HT-29 (cell line): ENCODE measurements around the gene WTAP. TPM values are rescaled to one million over a fixed set of nuclear protein-coding genes. Genes with fewer than 3 reads are reported as not detected.
"Not testable (repeated sequence)": the region's sequence is repeated elsewhere in the genome, so short reads cannot be mapped to it uniquely, and the experiment has no call there.

ENCODE experiments used
- DNase-seq: peaks from one replicate; pipeline ENCODE4 v3.0.0-alpha.2; 2015; ENCODE audit warnings: low spot score
- total RNA-seq: library from RNA; depleted of rRNA; stranded (reverse); fragments of >200 nt; shearing (Covaris generic); gene quantifications from 2 replicates; pipeline ENCODE4 v1.2.3, GENCODE V29; 2014

Gene WTAP
- total RNA-seq, 1 experiment from 2014 or later: 61.5 TPM

DNA sequence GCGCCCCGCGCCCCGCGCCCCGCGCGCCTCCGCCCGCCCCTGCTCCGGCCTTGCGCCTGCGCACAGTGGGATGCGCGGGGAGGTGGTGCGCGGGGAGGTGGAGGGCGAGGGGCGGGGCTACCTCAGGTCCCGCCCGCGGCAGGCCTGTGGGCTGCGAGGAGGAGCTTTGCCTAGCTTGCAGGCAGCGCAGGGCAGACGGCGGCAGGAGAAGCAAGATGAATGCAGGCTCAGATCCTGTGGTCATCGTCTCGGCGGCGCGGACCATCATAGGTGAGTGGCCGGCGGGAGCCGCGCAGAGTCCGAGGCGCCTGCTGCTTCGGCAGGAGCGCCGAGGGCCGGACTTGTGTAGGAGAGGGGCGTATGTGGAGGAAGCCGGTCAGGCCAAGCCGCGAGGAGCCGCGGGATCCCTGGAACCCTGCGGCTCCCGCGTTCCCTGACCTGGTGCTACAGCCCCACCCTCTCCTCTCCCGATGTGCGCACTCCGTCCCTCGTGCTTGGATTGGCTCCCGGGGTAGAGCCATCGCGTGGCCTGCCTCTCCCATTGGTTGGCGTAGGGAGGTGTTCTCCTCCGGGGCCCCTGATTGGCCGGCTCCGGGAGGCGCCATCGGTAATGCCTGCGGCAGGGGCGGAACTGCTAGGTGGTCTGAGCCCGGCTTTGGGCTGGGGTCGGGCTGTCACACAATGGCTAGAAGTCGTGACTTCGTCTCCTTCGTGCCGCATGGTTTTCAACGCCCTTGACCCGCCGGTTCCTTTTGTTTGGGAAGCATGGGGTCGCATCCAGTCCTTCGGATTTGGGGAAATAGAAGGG, 34.8 kb downstream of the WTAP start, which contains the start of gene ACAT2:
TSS of gene ACAT2 (plus strand) at position 173 of the 808 bp plus-strand sequence. CDS start at position 216, 43 bp downstream.
- DNase-seq: peak; percentile 92

DNA sequence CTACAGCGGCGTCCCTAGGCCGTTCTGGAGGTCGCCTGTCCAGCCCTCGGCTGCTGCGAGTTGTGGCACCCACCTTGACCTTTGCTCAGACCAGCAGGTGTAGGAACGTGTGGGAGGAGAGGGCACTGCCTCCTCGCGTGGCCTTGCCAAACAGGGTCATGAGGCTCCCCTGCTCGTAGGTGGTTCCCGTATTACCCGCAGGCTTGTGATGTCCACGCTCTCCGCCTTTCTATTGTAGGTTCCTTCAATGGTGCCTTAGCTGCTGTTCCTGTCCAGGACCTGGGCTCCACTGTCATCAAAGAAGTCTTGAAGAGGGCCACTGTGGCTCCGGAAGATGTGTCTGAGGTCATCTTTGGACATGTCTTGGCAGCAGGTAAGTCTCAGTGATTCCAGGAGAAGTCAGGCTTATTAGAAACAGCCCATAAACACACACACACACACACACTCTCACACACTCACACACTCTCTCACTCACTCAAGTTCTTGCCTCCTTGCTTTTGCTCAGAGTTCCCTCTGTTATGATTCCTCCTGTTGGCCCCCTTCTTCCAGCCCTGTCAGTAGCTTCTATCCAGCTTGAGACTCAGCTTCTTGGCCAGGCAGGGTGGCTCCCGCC, 35.5 kb downstream of the WTAP start:
- DNase-seq: peak; percentile 28

DNA sequence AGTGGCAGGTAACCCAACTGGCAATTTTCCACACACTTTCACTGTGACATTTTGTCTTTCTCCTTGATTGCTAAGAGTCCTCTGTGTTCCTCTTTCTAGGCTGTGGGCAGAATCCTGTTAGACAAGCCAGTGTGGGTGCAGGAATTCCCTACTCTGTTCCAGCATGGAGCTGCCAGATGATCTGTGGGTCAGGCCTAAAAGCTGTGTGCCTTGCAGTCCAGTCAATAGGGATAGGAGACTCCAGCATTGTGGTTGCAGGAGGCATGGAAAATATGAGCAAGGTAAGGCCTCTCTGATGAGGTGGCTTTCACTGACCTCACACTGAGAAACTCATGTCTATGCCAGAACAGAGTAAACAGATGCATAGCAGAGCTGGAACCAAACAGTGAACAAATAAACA, 39.6 kb downstream of the WTAP start:
- DNase-seq: no peak

DNA sequence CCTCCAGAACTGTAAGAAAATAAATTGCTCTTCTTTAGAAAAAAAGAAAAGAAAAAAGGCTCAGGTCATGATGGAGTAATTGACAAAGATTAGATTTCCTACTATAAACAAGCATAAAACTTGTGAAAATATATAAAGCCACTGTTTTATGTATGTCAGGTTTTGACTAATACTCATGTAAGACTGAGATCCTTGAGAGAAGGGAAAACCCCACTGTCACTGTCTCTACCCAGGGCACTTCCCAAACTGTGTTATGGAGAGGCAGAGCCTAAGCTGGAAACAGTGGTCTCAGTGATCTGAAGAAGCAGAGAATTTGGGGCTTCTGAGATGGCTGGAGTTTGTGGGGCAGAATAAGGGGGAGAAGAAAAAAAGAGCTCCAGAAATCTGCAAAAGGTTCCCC, 42.2 kb downstream of the WTAP start:
- DNase-seq: no peak

DNA sequence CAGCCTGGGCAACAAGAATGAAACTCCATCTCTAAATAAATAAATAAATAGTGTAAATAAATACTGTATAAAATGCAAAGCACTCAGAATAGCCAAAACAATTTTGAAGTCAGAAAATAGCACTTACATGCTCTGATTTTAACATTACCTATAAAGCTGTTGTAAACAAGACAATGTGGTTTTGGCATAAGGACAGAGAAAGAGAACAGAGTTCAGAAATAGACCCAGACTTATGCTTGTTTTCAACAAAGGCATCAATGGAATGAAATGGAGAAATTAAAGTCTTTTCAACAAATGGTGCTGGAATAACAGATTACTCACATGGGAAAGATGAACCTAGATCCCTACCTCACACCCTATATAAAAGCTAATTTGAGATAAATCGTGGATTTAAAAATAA, 44.9 kb downstream of the WTAP start:
- DNase-seq: no peak

DNA sequence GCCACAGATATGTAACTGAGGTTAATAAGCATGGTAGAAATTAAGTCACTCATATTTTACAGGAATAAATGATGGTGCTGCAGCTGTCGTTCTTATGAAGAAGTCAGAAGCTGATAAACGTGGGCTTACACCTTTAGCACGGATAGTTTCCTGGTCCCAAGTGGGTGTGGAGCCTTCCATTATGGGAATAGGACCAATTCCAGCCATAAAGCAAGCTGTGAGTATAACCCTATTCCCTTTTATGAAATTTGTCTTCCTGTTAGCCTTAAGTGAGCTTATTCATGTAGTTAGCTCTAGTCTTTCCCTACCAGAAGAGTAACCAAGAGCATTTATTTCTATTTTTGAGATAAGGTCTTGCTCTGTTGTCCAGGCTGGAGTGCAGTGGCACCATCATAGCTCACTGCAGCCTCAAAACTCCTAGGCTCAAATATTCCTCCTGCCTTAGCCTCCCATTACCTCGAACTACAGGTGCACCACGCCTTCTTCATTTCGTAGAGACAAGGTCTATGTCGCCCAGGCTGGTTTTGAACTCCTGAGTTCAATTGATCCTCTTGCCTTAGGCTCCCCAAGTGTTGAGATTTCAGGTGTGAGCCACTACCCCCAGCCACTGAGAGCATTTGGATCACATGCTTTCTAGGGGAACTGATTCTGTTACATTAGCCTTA, 50.1 kb downstream of the WTAP start:
- DNase-seq: no peak

DNA sequence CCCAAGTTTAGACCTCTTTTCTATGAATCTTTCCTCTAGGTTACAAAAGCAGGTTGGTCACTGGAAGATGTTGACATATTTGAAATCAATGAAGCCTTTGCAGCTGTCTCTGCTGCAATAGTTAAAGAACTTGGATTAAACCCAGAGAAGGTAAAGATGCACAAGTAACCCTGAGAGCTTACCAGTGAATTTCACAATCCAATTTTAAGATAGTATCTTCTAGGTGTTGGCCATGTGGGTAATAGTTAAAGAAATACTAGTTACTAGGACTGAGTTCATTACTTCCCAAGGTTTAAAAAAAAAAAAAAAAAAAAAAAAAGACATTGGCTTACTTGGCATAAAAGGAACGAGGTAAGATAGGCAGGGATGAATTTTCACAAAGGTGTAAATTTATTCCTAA, 50.8 kb downstream of the WTAP start:
- no peak for DNase-seq

DNA sequence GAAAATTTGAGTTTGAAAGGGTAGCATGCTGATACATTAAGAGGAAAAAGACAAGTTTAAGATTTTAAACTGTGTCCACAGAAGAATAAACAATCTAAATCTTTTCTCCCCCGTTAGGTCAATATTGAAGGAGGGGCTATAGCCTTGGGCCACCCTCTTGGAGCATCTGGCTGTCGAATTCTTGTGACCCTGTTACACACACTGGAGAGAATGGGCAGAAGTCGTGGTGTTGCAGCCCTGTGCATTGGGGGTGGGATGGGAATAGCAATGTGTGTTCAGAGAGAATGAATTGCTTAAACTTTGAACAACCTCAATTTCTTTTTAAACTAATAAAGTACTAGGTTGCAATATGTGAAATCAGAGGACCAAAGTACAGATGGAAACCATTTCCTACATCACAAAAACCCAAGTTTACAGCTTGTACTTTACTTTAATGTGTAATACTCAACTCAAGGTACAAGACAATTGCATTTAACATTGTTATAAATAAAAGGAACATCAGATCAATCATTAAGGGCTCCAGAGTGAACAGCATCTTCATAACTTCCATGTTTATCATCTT, 51.3 kb downstream of the WTAP start:
- no peak for DNase-seq

DNA sequence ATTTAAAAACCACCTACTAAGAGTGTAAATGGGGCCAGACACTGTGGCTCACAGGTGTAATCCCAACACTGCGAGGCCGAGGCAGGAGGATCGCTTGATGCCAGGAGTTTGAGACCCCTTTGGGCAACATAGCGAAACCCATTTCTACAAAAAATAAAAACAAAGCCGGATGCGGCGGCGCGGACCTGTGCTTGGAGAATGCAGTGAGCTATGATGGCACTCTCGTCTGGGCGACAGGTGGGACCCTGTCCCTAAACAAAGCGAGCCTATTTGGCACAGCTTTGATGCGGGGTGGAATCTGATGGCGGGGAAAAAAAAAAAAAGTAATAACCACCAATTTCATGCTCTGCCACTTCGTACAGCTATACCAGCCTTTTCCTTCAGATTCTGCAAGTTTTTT, 61.0 kb downstream of the WTAP start:
- peak; percentile 7 for DNase-seq

DNA sequence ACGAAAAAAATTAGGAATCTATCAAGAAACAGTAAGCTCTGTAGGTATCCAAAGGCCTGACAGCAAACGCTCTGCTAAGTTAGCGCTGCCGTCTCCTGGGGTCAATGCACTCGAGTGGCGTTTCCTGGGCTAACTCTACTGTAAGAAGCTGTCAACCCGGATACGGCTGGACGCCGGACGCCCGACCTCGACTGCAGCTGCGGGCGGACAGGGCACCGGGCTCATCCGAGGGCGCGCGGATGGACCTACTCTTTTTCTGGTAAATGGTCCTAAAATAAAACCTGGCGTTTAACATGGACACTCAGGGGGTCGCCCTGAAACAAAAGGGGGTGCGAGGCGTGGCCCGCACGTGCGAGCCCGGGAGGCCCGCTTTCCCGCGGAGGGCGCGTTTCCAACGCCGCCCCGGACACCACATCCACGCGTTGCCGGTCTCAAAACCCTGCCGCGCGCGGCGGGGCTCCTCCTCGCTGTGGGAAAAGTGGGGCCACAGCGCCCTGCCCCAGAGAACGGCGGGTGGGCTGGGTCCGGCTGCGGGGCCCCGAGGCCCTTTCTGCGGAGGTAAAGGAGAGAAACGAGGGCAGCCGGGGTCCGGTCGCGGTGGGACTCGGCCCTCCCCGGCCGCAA, 61.6 kb downstream of the WTAP start:
- peak; percentile 41 for DNase-seq

DNA sequence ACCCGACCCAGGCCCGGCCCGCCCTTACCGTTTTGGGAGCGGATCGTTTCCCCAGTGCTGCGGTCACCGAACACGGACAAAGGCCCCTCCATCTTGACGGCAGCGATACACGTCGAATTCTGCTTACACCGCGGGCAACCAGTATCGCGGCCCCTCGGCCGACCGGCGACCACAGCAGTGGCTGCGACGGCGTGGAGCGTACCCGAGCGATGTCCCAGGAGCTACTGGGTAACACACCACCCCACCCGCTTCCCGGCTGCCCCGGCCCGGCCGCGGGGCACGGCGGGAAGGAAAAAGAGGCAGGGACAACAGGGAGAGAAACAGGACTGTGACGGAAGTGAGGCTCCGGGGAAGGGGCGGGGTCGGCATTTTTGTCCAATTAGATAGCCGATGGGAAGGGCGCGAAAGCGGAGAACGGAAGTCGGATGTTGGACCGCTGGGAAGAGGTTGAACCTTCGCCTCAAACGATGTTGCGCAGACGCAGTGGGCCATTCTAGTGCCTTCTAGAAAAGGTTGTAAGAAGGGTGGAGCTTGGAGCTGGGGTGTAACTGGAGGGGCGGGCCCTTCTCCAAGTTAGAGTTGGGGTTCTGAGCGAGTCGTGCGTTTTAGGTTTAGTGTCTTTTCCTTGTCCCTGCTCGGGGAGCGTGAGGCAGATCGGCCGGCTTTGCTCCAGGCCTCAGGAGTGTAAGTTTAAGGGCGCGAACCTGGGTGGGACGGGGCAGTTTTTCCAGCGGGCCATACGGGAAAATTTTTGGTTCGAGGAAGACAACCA, 62.3 kb downstream of the WTAP start, which contains the start of gene TCP1:
TSS of gene TCP1 (minus strand) at position 226 of the 772 bp plus-strand sequence. CDS start at position 92, 134 bp downstream.
- DNase-seq: peak; percentile 99

DNA sequence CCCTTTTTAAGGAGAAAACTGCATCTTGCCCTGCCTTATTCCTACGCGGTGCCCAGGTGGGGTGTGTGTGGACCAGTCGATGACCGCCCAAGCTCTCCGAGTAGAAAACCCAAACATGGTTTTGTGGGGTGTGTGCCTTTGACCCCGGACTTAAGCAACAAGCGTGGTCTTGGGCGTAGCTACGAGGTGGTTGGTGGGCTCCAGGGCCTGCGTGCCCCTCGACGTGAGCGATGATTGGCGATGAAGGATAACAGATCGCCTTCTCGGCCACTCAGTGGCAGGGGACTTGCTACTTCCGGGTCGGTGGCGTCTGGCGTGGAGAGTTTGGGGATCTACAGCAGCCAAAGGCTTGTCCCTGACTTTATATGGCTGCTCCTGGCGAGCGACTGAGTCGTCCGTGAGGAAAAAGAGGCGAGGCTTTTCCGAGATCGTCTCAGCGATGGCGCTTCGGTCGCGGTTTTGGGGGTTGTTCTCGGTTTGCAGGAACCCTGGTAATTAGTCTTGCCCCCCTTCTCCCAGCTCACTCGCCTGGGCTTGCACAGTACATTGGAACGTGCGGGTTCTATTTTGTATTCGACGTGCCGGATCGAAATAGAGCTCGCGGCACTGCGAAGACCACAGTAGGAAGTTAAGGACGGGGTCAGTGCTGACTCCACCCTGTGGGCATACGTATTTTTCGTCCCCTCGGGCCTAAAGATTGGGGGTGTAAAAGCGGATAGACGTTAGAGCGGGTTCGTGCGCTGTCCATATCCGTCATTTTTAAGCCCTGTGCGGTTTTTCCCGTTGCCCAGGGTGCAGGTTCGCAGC, 63.0 kb downstream of the WTAP start, which contains the start of gene MRPL18:
TSS of gene MRPL18 (plus strand) at position 319 of the 807 bp plus-strand sequence. CDS start at position 440, 121 bp downstream.
- DNase-seq: peak; percentile 89

DNA sequence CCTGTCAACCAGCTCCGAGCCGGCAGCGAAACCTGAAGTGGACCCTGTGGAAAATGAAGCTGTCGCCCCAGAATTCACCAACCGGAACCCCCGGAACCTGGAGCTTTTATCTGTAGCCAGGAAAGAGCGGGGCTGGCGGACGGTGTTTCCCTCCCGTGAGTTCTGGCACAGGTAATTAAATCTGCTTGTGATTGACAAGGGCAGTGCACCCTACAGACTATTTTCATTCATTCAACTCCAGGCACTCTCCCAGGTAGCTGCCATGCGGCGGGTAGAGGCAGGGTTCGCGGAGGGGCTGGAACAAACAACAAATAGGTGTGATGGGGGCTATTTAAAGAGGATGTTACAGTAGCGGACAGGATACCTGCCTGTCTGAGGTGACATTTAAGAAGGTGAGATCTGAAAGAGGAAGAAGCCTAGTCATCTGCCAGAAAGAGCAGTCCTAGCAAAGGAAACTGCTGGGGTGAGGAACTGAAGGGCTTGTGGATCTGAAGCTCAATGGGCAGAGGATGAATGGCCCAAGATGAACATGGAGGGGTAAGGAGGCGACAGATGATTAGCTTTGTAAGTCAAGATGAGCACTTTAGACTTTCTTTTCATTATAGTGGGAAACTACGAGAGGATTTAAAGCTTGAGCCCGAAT, 63.8 kb downstream of the WTAP start:
- DNase-seq: peak; percentile 30

DNA sequence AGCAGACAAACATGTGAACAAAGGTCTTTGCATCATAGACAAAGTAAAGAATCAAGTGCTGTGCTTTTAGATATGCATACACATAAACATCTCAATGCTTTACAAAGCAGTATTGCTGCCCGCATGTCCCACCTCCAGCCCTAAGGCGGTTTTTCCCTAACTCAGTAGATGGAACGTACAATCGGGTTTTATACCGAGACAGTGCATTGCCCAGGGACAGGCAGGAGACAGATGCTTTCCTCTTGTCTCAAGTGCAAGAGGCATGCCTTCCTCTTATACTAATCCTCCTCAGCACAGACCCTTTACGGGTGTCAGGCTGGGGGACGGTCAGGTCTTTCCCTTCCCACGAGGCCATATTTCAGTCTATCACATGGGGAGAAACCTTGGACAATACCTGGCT, 67.7 kb downstream of the WTAP start:
- not testable (repeated sequence) for DNase-seq

DNA sequence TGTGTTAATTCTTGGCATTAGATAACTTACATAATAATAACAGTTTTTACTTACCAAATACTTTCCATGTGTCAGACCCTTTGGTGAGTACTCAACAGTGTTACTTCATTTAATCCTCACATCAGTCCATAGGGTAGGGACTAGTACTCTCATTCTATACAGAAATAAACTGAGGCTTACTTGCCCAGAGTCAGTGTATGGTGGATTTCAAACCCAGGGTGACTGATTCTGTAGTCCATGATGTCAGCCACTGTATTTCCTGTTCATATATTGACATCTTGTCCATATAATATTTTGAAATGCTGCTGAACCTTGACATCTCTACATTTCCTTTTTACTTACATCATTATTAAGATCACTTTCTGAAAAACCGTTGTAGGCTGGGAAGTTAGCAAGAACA, 70.2 kb downstream of the WTAP start:
- DNase-seq: no peak

DNA sequence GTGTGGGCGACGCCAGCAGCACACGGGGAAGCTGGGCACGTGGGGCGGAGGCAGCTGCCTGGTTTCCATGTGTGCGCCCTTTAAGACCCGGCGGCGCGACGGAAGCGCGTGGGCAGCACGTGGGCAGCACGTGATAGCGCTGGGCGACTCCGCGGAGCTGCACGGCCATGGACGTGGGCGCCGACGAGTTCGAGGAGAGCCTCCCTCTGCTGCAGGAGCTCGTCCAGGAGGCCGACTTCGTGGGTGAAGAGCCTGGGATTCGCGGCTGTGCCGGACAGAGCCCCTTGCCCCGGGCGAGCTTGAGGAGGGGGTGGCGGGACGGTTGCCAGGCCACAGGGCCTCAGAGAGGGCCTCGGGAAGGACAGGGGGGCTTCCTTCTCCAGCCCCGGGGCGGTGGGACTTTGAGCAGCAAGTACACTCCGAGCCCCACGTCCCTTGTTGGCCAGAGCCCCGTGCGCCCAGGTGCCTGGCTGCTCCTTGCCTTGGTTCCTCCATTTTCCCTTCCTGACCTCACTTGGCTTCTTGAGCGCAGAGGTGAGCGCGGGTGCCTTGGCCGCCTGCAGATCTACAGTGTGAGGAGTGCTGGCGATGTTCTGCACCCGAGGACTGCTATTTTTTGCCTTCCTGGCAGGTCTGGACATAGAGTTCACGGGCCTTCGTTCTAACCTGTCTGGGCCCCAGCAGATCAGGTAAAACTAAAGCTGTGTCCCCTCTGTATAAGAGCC, 73.0 kb downstream of the WTAP start, which contains the start of gene PNLDC1:
TSS of gene PNLDC1 (plus strand) at position 136 of the 725 bp plus-strand sequence. CDS start at position 168, 32 bp downstream.
- DNase-seq: no peak

DNA sequence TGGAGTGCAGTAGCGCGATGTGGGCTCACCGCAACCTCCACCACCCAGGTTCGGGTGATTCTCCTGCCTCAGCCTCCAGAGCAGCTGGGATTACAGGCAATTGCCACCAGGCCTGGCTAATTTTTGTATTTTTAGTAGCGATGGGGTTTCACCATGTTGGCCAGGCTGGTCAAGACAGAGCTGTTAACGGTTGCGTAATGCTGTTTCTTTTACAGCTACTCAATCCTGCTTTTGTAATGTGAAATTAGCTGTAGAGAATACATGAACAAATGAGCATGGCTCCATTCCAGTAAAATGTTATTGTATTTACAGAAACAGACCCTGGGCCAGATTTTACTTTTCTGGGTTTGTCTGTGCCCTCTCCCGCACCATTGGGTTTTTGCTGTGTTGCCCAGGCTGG, 74.6 kb downstream of the WTAP start:
- no peak for DNase-seq

DNA sequence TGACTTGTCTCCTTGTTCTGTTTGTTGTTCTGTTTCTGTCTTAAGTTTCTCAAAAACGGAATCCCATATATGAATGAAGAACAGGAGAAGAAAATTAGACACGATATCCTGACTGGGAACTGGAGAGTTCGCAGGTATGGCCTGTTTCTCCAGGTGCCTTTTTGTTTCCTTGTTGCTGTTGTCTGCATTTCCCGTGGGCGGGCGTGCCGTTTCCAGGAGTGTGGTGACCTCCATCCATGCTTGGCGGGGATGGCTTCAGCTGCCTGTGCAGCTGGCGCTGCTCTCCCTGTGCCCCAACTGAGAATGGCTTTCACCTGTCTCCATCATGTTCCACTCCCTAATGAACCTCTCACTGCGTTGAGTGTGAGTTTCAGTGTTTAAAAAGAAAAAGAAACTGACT, 77.2 kb downstream of the WTAP start:
- DNase-seq: no peak
